HCT116 (cell line): ENCODE measurements around the gene PIK3R1. TPM values are rescaled to one million over a fixed set of nuclear protein-coding genes. Genes with fewer than 3 reads are reported as not detected.

Experiments
- ATAC-seq: fragments of 200-7000 bp; cut with Tn5 transposase; 2 replicates; pipeline ENCODE4 v1.9.1; 2020; ENCODE audit warnings: mild to moderate bottlenecking, moderate library complexity
- BruUV-seq: library from RNA; stranded (reverse); fragments of 400-500 nt; replicated peaks from 2 replicates; lab custom pipeline; 2021; lab: Mats Ljungman, UMichigan
- CTCF ChIA-PET: fragments of 300-600 bp; sonication (Branson Sonifier 250); formaldehyde crosslinking; loops from one replicate; lab custom pipeline; 2021; ENCODE audit warnings: antibody characterized with exemption; lab: Charles Lee
- POLR2A ChIA-PET: fragments of 300-600, 350-600 bp; sonication (Branson Sonifier 250); formaldehyde crosslinking; loops from one replicate; lab custom pipeline; 2021; ENCODE audit warnings: antibody characterized with exemption; lab: Charles Lee
- RAD21 ChIA-PET, 2 experiments: fragments of 300-600 bp; sonication (Branson Sonifier 250); formaldehyde crosslinking; loops; one replicate each; lab custom pipeline; 2023; ENCODE audit warnings: low total read pairs in 2 of 2; ENCODE audit not compliant: uncharacterized antibody in 2 of 2, unreplicated experiment in 2 of 2, low non-redundant PET in 1 of 2; lab: Charles Lee
- DNase-seq: peaks from one replicate; pipeline ENCODE4 v3.0.0-alpha.2; 2010; ENCODE audit warnings: low read depth, low spot score
- H2AFZ ChIP-seq: fragments of 200-600 bp; shearing (Covaris generic), sonication (generic); 2 replicates; pipeline ENCODE4 v1.6.1; 2017; ENCODE audit warnings: low read depth, mixed run types, mixed read lengths, antibody characterized with exemption, low read length; ENCODE audit not compliant: poor library complexity, severe bottlenecking
- H3K27ac ChIP-seq: 2 replicates; pipeline ENCODE4 v1.5.1; 2012; ENCODE audit warnings: low read depth, low read length
- H3K27me3 ChIP-seq: fragments of 200-600 bp; sonication (generic); 2 replicates; pipeline ENCODE4 v1.6.1; 2016; ENCODE audit warnings: mixed run types, low read length, mixed read lengths; ENCODE audit not compliant: insufficient read depth
- H3K36me3 ChIP-seq, 2 experiments: fragments of 200-500 bp in 1 of 2; fragments of 200-600 bp in 1 of 2; sonication (Bioruptor generic) in 1 of 2; sonication (generic) in 1 of 2; 2 replicates each; pipeline versions ENCODE4 v1.5.1 to v1.6.1; 2014 to 2016; ENCODE audit warnings: low read length in 2 of 2, inconsistent platforms in 1 of 2, mixed read lengths in 1 of 2, mixed run types in 1 of 2; ENCODE audit not compliant: insufficient read depth in 2 of 2, control insufficient read depth in 1 of 2
- H3K4me1 ChIP-seq, 2 experiments: fragments of 200-600 bp in 1 of 2; sonication (generic) in 1 of 2; 2 replicates each; pipeline versions ENCODE4 v1.5.1 to v1.6.1; 2012 to 2017; ENCODE audit warnings: low read length in 2 of 2, inconsistent platforms in 1 of 2, mild to moderate bottlenecking in 1 of 2, mixed read lengths in 1 of 2, mixed run types in 1 of 2, moderate library complexity in 1 of 2; ENCODE audit not compliant: insufficient read depth in 2 of 2, control insufficient read depth in 1 of 2
- H3K4me2 ChIP-seq: fragments of 200-600 bp; sonication (generic); 2 replicates; pipeline ENCODE4 v1.6.1; 2017; ENCODE audit warnings: mixed run types, low read length, mixed read lengths
- H3K4me3 ChIP-seq, 2 experiments: fragments of 200-600 bp in 1 of 2; sonication (generic) in 1 of 2; replicated peaks in 1 of 2; 2 replicates each; pipeline ENCODE4 v1.5.1; 2011 to 2016; ENCODE audit warnings: low read length in 2 of 2, control low read depth in 1 of 2, low read depth in 1 of 2, mild to moderate bottlenecking in 1 of 2, mixed read lengths in 1 of 2, mixed run types in 1 of 2
- H3K79me2 ChIP-seq: fragments of 200-600 bp; sonication (generic); 2 replicates; pipeline ENCODE4 v1.6.1; 2017; ENCODE audit warnings: mild to moderate bottlenecking, mixed run types, low read length, moderate library complexity, mixed read lengths; ENCODE audit not compliant: insufficient read depth
- H3K9ac ChIP-seq: fragments of 200-600 bp; sonication (generic); 2 replicates; pipeline ENCODE4 v1.6.1; 2016; ENCODE audit warnings: low read length, mixed read lengths
- H3K9me2 ChIP-seq: fragments of 200-600 bp; sonication (generic), shearing (Covaris generic); 2 replicates; pipeline ENCODE4 v1.6.1; 2017; ENCODE audit warnings: mixed run types, mild to moderate bottlenecking, moderate library complexity; ENCODE audit not compliant: insufficient read depth
- H3K9me3 ChIP-seq, 2 experiments: fragments of 200-500 bp in 1 of 2; fragments of 200-600 bp in 1 of 2; sonication (Bioruptor generic) in 1 of 2; sonication (generic) in 1 of 2; 2 replicates each; pipeline ENCODE4 v1.6.1; 2014 to 2017; ENCODE audit warnings: low read length in 2 of 2, mixed read lengths in 2 of 2, inconsistent platforms in 1 of 2, low read depth in 1 of 2, mild to moderate bottlenecking in 1 of 2, mixed run types in 1 of 2, moderate library complexity in 1 of 2; ENCODE audit not compliant: control insufficient read depth in 1 of 2, insufficient read depth in 1 of 2
- H4K20me1 ChIP-seq: fragments of 200-600 bp; sonication (generic), shearing (Covaris generic); 2 replicates; pipeline ENCODE4 v1.6.1; 2017; ENCODE audit warnings: mixed run types, mild to moderate bottlenecking, moderate library complexity; ENCODE audit not compliant: insufficient read depth
- ATF3 ChIP-seq: IDR thresholded peaks from 2 replicates; pipeline ENCODE4 v1.6.1; 2012
- CBX3 ChIP-seq: IDR thresholded peaks from 2 replicates; pipeline ENCODE4 v1.6.1; 2012; ENCODE audit warnings: low read depth
- CEBPB ChIP-seq: IDR thresholded peaks from 2 replicates; pipeline ENCODE4 v1.6.1; 2012; ENCODE audit warnings: low read depth
- CTCF ChIP-seq, 3 experiments: fragments of 200-600 bp in 1 of 3; sonication (generic) in 1 of 3; IDR thresholded peaks in 2 of 3; conservative IDR thresholded peaks in 1 of 3; 2 replicates each; pipeline ENCODE4 v1.5.1; 2012 to 2017; ENCODE audit warnings: low read depth in 2 of 3, low read length in 2 of 3, antibody characterized with exemption in 1 of 3, borderline replicate concordance in 1 of 3, control low read depth in 1 of 3, mild to moderate bottlenecking in 1 of 3, mixed read lengths in 1 of 3, mixed run types in 1 of 3, moderate library complexity in 1 of 3; ENCODE audit not compliant: insufficient read depth in 1 of 3
- ELF1 ChIP-seq: IDR thresholded peaks from 2 replicates; pipeline ENCODE4 v1.6.1; 2012; ENCODE audit warnings: low read depth, borderline replicate concordance
- EZH2 ChIP-seq: fragments of 200-600 bp; sonication (generic); IDR thresholded peaks from 2 replicates; pipeline ENCODE4 v1.6.1; 2017; ENCODE audit warnings: antibody characterized with exemption, mixed run types
- JUND ChIP-seq: IDR thresholded peaks from 2 replicates; pipeline ENCODE4 v1.6.1; 2012
- POLR2AphosphoS5 ChIP-seq: IDR thresholded peaks from 2 replicates; pipeline ENCODE4 v1.6.1; 2011; ENCODE audit warnings: mild to moderate bottlenecking, low read depth, low read length, moderate library complexity
- SIN3A ChIP-seq: IDR thresholded peaks from 2 replicates; pipeline ENCODE4 v1.6.1; 2012; ENCODE audit warnings: low read depth
- SRF ChIP-seq: IDR thresholded peaks from 2 replicates; pipeline ENCODE4 v1.6.1; 2012; ENCODE audit warnings: low read depth
- ZFX ChIP-seq: fragments of 450-650 bp; IDR thresholded peaks from 2 replicates; pipeline ENCODE4 v1.6.1; 2017
- intact Hi-C: fragments of 100-400 bp; cut with micrococcal nuclease; formaldehyde crosslinking; loops from 2 replicates; pipeline ENCODE4 v1.10.0; 2022
- total RNA-seq: library from RNA; stranded (reverse); gene quantifications from one replicate; pipeline ENCODE4 v1.2.1, GENCODE V29; 2021; ENCODE audit not compliant: unreplicated experiment

The PIK3R1 gene
- total RNA-seq, 1 experiment from 2014 or later, result 7.2 TPM

GRCh38 chr5:68227532-68228160 is 12.1 kb downstream of the PIK3R1 start:
- Histone ChIP-seq H3K79me2 (no peaks in the 10 kb centered on the region), H3K9me3 (no peaks in the 10 kb centered on the region), H4K20me1 (no peaks in the 10 kb centered on the region), H3K9ac (no peak overlapping the region), H3K4me3 (no peak overlapping the region), H3K9me2 (no peaks in the 10 kb centered on the region), H3K4me2 (no peak overlapping the region), H3K36me3 (0 out of 4 replicates have a peak, but pooled peaks cover 0 to 2% of the 10 kb centered on the region in 2 experiments), H3K27ac (no peak overlapping the region), H3K4me1 (peaks cover 0 to 6% of the 10 kb centered on the region in 2 experiments; a peak in 1 of 4 replicates), H2AFZ (no peak overlapping the region), H3K27me3 (no peaks in the 10 kb centered on the region)
- no TSS peak for BruUV-seq
- ChIA-PET POLR2A (no interaction called here), RAD21 (no interaction called here), CTCF (no interaction called here)
- intact Hi-C loops, result no loop called here
- DNase-seq, result no peak
- no peak for ATAC-seq
- no peak for TF ChIP-seq CTCF (IDR thresholded peaks at IDR 0.05 in 2 of 3, conservative IDR thresholded peaks at IDR 0.05 in 1 of 3; ENCODE audit: borderline replicate concordance in 1 of 3, insufficient read depth in 1 of 3, low read depth in 2 of 3, low read length in 2 of 3)
- TF ChIP-seq EZH2, result no peak
- TF ChIP-seq ZFX, result no peak
- TF ChIP-seq SRF, result no peak
- no peak for TF ChIP-seq ATF3
- no peak for TF ChIP-seq JUND
- TF ChIP-seq POLR2AphosphoS5, result no peak
- no peak for TF ChIP-seq ELF1
- no peak for TF ChIP-seq CBX3
- no peak for TF ChIP-seq CEBPB
- no peak for TF ChIP-seq SIN3A
